ENCODE data around the gene TMEM250. TPM values are rescaled to one million over a fixed set of nuclear protein-coding genes. Genes with fewer than 3 reads are reported as not detected.

TMEM250 gene
- total and polyA plus RNA-seq, 9 of the 15 experiments (the other 6 are each of a cell fraction or from before 2014, with no cell fraction given), result 0.32 to 44.6 (median 12.2) TPM

DNA sequence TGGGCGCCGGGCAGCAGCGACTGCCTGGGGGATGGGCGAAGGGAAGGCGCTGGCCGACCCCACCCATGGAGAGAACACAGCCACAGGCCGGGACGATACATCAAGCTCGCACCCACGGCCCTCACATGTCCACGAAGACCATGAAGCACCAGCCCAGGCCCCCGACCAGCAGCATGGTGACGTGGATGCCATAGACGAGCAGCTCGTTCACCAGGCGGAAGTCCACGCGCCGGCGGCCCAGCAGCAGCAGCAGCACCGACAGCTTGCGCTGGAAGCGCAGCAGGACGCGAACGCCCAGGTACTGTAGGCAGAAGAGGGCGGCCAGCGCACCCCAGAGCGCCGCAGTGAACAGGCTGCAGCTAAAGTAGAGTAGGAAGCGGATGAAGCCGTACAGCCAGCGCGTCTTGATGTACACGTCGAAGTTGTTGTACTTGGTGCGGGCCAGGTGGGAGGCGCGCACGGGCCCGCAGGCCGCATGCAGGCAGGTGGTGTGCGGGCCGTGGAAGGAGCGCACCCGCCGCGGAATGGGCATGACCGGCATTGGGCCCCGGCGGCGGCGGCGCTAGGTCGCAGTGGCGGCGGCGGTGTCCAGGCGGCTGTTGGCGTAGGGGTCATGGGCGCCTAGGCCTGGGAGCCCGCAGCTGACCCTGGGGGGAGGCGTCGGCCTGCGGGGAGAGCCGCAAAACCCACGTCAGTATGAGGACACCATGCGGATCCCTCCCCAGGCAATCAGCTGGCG lies 2.1 kb downstream of the TMEM250 start:
- Histone ChIP-seq H3K27ac (ENCODE audit: extremely low read depth, low read depth, low read length) (no peak overlapping the region), H3K36me3 (ENCODE audit: control insufficient read depth, insufficient read depth, low read length) (peaks cover 20% of the 10 kb centered on the region; the same call in 1 of the 3 replicates), H3K4me3 (no peak overlapping the region), H3K9ac (ENCODE audit: insufficient read depth in 1 of 2, low read depth in 2 of 2, low read length in 2 of 2) (peak overlapping the region in 1 of 2 experiments; percentile 94; a peak in 2 of 4 replicates), H3K4me1 (replicated peaks in 1 of 2; ENCODE audit: control insufficient read depth in 2 of 2, insufficient read depth in 2 of 2, low read length in 2 of 2) (peaks cover 18 to 78% of the 10 kb centered on the region in 2 experiments), H3K27me3 (ENCODE audit: control insufficient read depth in 2 of 2, insufficient read depth in 2 of 2, low read length in 2 of 2) (no peaks in the 10 kb centered on the region), H2AFZ (ENCODE audit: low read depth, low read length) (no peak overlapping the region), H4K20me1 (replicated peaks; ENCODE audit: control insufficient read depth, insufficient read depth, low read length) (no peaks in the 10 kb centered on the region), H3K9me1 (ENCODE audit: control insufficient read depth, insufficient read depth, low read length) (no peaks in the 10 kb centered on the region), H3K4me2 (ENCODE audit: insufficient read depth, low read length) (no peak overlapping the region), H3K79me2 (ENCODE audit: control insufficient read depth, insufficient read depth, low read length) (peaks cover 31% of the 10 kb centered on the region), H3K9me3 (replicated peaks; ENCODE audit: control insufficient read depth, insufficient read depth, low read depth, low read length) (no peaks in the 10 kb centered on the region)
- peak; percentile 93 for TF ChIP-seq ZBTB33 (CRISPR knock-in tag; IDR thresholded peaks at IDR 0.05)
- peak; percentile 62; the same call in 1 of the 2 replicates for TF ChIP-seq POLR2G (IDR thresholded peaks at IDR 0.05; ENCODE audit: low read depth, low read length)
- TF ChIP-seq, protein P1, sequence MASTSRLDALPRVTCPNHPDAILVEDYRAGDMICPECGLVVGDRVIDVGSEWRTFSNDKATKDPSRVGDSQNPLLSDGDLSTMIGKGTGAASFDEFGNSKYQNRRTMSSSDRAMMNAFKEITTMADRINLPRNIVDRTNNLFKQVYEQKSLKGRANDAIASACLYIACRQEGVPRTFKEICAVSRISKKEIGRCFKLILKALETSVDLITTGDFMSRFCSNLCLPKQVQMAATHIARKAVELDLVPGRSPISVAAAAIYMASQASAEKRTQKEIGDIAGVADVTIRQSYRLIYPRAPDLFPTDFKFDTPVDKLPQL (IDR thresholded peaks at IDR 0.05; ENCODE audit: extremely low read depth, insufficient read length), result no peak
- ChIA-PET POLR2A (interaction anchor here (0.7 kb wide), 1 partner anchor 133 kb away, joined by 3 read pairs; no protein-coding TSS in a partner anchor), CTCF (ENCODE audit: low intra/inter-chr PET ratio) (no interaction called here)
- DNase-seq (ENCODE audit: extremely low read depth in 1 of 4, low spot score in 3 of 4) (no peak), FAIRE-seq (no peak), ATAC-seq (no peak)
- in situ Hi-C loops (cut with MboI), result no loop called here
- intact Hi-C loops (cut with micrococcal nuclease), result no loop called here
- WGBS (ENCODE audit: insufficient coverage, low coverage, missing lambda C conversion rate), result 95% methylated on average over 16 of the region's 69 CpGs
- no TSS peak for BruUV-seq (replicated peaks)
